Stimulated activated CD8-positive, alpha-beta memory T cell treated with anti-CD3 and anti-CD28 coated beads, Interleukin-7, amount 100 ng/mL, for 4 hours (primary cell): Measurements from ENCODE around the gene ACY1.

Experiments
- DNase-seq, 2 donors: peaks; one replicate each; pipeline ENCODE4 v3.0.0-alpha.2; 2020; ENCODE audit warnings: low read depth in 2 of 2

The ACY1 gene

GRCh38 chr3:51945926-51946705 lies 37.2 kb upstream of the ACY1 start:
- DNase-seq: no peak

GRCh38 chr3:51946796-51947195 lies 36.5 kb upstream of the ACY1 start:
- DNase-seq: no peak

- DNase-seq: no peak
Observed at GRCh38 chr3:51947215-51947900, 36.0 kb upstream of the ACY1 start.

GRCh38 chr3:51948016-51948580 lies 35.2 kb upstream of the ACY1 start:
- no peak for DNase-seq

GRCh38 chr3:51949121-51949520 lies 34.2 kb upstream of the ACY1 start:
- DNase-seq: no peak

GRCh38 chr3:51950899-51951298 lies 32.4 kb upstream of the ACY1 start:
- DNase-seq: no peak

GRCh38 chr3:51953445-51953844 lies 29.9 kb upstream of the ACY1 start:
- no peak for DNase-seq

- DNase-seq: no peak
Observed at GRCh38 chr3:51954105-51954504, 29.2 kb upstream of the ACY1 start.

- no peak for DNase-seq
Observed at GRCh38 chr3:51954713-51955112, 28.6 kb upstream of the ACY1 start.

GRCh38 chr3:51955175-51955892 lies 28.0 kb upstream of the ACY1 start, which contains the start of gene GPR62:
TSS of gene GPR62 (plus strand) at chr3:51955381. CDS start at chr3:51955653, 272 bp downstream.
- no peak for DNase-seq

GRCh38 chr3:51955893-51956770 lies 27.2 kb upstream of the ACY1 start:
- no peak for DNase-seq

GRCh38 chr3:51957520-51958205 lies 25.7 kb upstream of the ACY1 start:
- no peak for DNase-seq

- no peak for DNase-seq
Observed at GRCh38 chr3:51958603-51959521, 24.5 kb upstream of the ACY1 start.

- DNase-seq: no peak
Observed at GRCh38 chr3:51959651-51960050, 23.7 kb upstream of the ACY1 start.

- DNase-seq: no peak
Observed at GRCh38 chr3:51960386-51960785, 22.9 kb upstream of the ACY1 start.

- DNase-seq: no peak
Observed at GRCh38 chr3:51961011-51961410, 22.3 kb upstream of the ACY1 start.

- no peak for DNase-seq
Observed at GRCh38 chr3:51961602-51962569, 21.4 kb upstream of the ACY1 start.

- no peak for DNase-seq
Observed at GRCh38 chr3:51962854-51963530, 20.3 kb upstream of the ACY1 start.
